ENCODE results near the gene NAGLU.

GRCh38 chr17:42509841-42510240, 26.2 kb upstream of the NAGLU start:
- TF ChIP-seq EZH2phosphoT487 (IDR thresholded peaks at IDR 0.05; ENCODE audit: unreplicated experiment) (no peak), CTCF (conservative IDR thresholded peaks at IDR 0.05; ENCODE audit: low read depth in 2 of 2) (no peak), ZNF114 (CRISPR knock-in tag; IDR thresholded peaks at IDR 0.05) (no peak), POLR2AphosphoS5 (IDR thresholded peaks at IDR 0.05; ENCODE audit: low read depth) (no peak), EZH2 (IDR thresholded peaks at IDR 0.05; ENCODE audit: low read depth, unreplicated experiment) (no peak), CREB1 (CRISPR knock-in tag; IDR thresholded peaks at IDR 0.05; ENCODE audit: low read depth) (no peak), STAT1 (IDR thresholded peaks at IDR 0.05; ENCODE audit: unreplicated experiment) (no peak)
